ENCODE results near the gene EMID1. TPM values are rescaled to one million over a fixed set of nuclear protein-coding genes. Genes with fewer than 3 reads are reported as not detected.

The EMID1 gene
- total RNA-seq, 1 donor from 2014 or later: 10.4 TPM

- Mint-ChIP-seq H3K36me3 (ENCODE audit: low read depth) (peaks cover 19% of the 10 kb centered on the region), H3K9me3 (no peaks in the 10 kb centered on the region), H3K4me3 (peak overlapping the region; percentile 97), H3K4me1 (peaks cover 40% of the 10 kb centered on the region), H3K27me3 (ENCODE audit: low read depth) (peaks cover 2% of the 10 kb centered on the region), H3K27ac (ENCODE audit: unreplicated experiment) (peak overlapping the region; percentile 96)
- TF ChIP-seq CTCF (conservative IDR thresholded peaks at IDR 0.05): no peak
- DNase-seq (ENCODE audit: low read depth, low spot score): no peak
Measured at GRCh38 chr22:29265929-29266328, 60.2 kb downstream of the EMID1 start.

GRCh38 chr22:29266564-29267461 lies 61.1 kb downstream of the EMID1 start:
- Mint-ChIP-seq H3K4me3 (peak overlapping the region; percentile 97), H3K27ac (ENCODE audit: unreplicated experiment) (peak overlapping the region; percentile 96), H3K4me1 (peaks cover 47% of the 10 kb centered on the region), H3K9me3 (no peaks in the 10 kb centered on the region), H3K36me3 (ENCODE audit: low read depth) (peaks cover 22% of the 10 kb centered on the region), H3K27me3 (ENCODE audit: low read depth) (peaks cover 2% of the 10 kb centered on the region)
- no peak for TF ChIP-seq CTCF (conservative IDR thresholded peaks at IDR 0.05)
- DNase-seq (ENCODE audit: low read depth, low spot score): no peak

- peak overlapping the region; percentile 97 for H3K4me3 Mint-ChIP-seq
- TF ChIP-seq CTCF (conservative IDR thresholded peaks at IDR 0.05): no peak
- peaks cover 2% of the 10 kb centered on the region for H3K27me3 Mint-ChIP-seq (ENCODE audit: low read depth)
- H3K9me3 Mint-ChIP-seq: no peaks in the 10 kb centered on the region
- peaks cover 54% of the 10 kb centered on the region for H3K4me1 Mint-ChIP-seq
- peaks cover 25% of the 10 kb centered on the region for H3K36me3 Mint-ChIP-seq (ENCODE audit: low read depth)
- no peak for DNase-seq (ENCODE audit: low read depth, low spot score)
- peak overlapping the region; percentile 96 for H3K27ac Mint-ChIP-seq (ENCODE audit: unreplicated experiment)
Measured at GRCh38 chr22:29267462-29267857, 61.8 kb downstream of the EMID1 start.

- no peak for TF ChIP-seq CTCF (conservative IDR thresholded peaks at IDR 0.05)
- Mint-ChIP-seq H3K27ac (ENCODE audit: unreplicated experiment) (peak within 1 kb of the TSS; percentile 100), H3K9me3 (no peaks in the 10 kb centered on the region), H3K4me3 (peak within 1 kb of the TSS; percentile 99), H3K27me3 (ENCODE audit: low read depth) (peaks cover 2% of the 10 kb centered on the region), H3K36me3 (ENCODE audit: low read depth) (peaks cover 25% of the 10 kb centered on the region), H3K4me1 (peaks cover 54% of the 10 kb centered on the region)
- peak; percentile 99 for DNase-seq (ENCODE audit: low read depth, low spot score)
Measured at GRCh38 chr22:29267858-29268510, 62.3 kb downstream of the EMID1 start, which contains the start of the genes EWSR1 and RHBDD3. EWSR1 (plus strand) TSS chr22:29268268; CDS start chr22:29268337, 69 bp downstream. RHBDD3 (minus strand) TSS chr22:29267981; CDS start chr22:29265626, 2,355 bp downstream.

- Mint-ChIP-seq H3K27ac (ENCODE audit: unreplicated experiment) (peak overlapping the region; percentile 100), H3K36me3 (ENCODE audit: low read depth) (peaks cover 29% of the 10 kb centered on the region), H3K4me3 (peak overlapping the region; percentile 99), H3K27me3 (ENCODE audit: low read depth) (peaks cover 2% of the 10 kb centered on the region), H3K4me1 (peaks cover 60% of the 10 kb centered on the region), H3K9me3 (no peaks in the 10 kb centered on the region)
- no peak for TF ChIP-seq CTCF (conservative IDR thresholded peaks at IDR 0.05)
- DNase-seq (ENCODE audit: low read depth, low spot score): peak; percentile 45
Measured at GRCh38 chr22:29268511-29269229, 63.0 kb downstream of the EMID1 start.
